Measurements from ENCODE around the gene IFI44.

DNA sequence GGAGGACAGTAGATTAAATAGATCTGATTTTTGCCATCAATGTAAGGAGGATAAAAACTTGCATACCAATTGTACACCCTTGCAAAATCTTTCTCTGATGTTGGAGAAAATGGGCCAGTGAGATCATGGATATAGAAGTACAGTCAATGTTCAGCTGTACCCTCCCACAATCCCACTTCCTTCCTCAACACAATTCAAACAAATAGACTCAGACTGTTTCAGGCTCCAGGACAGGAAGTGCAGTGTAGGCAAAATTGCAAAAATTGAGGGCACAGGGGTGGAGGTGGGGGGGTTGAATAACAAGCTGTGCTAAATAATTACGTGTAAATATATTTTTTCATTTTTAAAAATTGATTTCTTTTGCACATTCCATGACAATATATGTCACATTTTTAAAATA is 3.9 kb upstream of the IFI44 start:
- TF ChIP-seq, protein P1, sequence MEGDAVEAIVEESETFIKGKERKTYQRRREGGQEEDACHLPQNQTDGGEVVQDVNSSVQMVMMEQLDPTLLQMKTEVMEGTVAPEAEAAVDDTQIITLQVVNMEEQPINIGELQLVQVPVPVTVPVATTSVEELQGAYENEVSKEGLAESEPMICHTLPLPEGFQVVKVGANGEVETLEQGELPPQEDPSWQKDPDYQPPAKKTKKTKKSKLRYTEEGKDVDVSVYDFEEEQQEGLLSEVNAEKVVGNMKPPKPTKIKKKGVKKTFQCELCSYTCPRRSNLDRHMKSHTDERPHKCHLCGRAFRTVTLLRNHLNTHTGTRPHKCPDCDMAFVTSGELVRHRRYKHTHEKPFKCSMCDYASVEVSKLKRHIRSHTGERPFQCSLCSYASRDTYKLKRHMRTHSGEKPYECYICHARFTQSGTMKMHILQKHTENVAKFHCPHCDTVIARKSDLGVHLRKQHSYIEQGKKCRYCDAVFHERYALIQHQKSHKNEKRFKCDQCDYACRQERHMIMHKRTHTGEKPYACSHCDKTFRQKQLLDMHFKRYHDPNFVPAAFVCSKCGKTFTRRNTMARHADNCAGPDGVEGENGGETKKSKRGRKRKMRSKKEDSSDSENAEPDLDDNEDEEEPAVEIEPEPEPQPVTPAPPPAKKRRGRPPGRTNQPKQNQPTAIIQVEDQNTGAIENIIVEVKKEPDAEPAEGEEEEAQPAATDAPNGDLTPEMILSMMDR (conservative IDR thresholded peaks at IDR 0.05; ENCODE audit: low read length) = no peak
- no peak for TF ChIP-seq EZH2phosphoT487 (IDR thresholded peaks at IDR 0.05; ENCODE audit: borderline replicate concordance, low read depth, low read length)

Data from OCI-LY7 (cell line).